Brain pericyte (primary cell): Measurements from ENCODE around the gene KDM2A.
"Not testable (repeated sequence)": the region's sequence is repeated elsewhere in the genome, so short reads cannot be mapped to it uniquely, and the experiment has no call there.

Experiments
- DNase-seq: peaks from one replicate; pipeline ENCODE4 v3.0.0-alpha.2; 2012; ENCODE audit warnings: low read depth, low spot score

KDM2A gene

GRCh38 chr11:67167091-67167490 lies 48.0 kb downstream of the KDM2A start:
- no peak for DNase-seq

GRCh38 chr11:67167719-67168118 lies 48.7 kb downstream of the KDM2A start:
- DNase-seq = no peak

GRCh38 chr11:67168911-67169310 lies 49.8 kb downstream of the KDM2A start:
- not testable (repeated sequence) for DNase-seq

GRCh38 chr11:67174311-67174710 lies 55.2 kb downstream of the KDM2A start:
- no peak for DNase-seq

GRCh38 chr11:67177399-67178281 lies 58.6 kb downstream of the KDM2A start:
- no peak for DNase-seq

GRCh38 chr11:67178421-67178820 lies 59.4 kb downstream of the KDM2A start:
- no peak for DNase-seq

- DNase-seq = no peak
Observed at GRCh38 chr11:67178878-67179277, 59.8 kb downstream of the KDM2A start.

GRCh38 chr11:67179892-67180490 lies 60.9 kb downstream of the KDM2A start:
- no peak for DNase-seq

GRCh38 chr11:67194096-67194495 lies 75.0 kb downstream of the KDM2A start:
- DNase-seq = no peak

- no peak for DNase-seq
Observed at GRCh38 chr11:67195971-67196456, 77.0 kb downstream of the KDM2A start.

GRCh38 chr11:67197606-67198005 lies 78.5 kb downstream of the KDM2A start:
- DNase-seq = no peak

GRCh38 chr11:67198781-67199180 lies 79.7 kb downstream of the KDM2A start:
- DNase-seq = not testable (repeated sequence)

- DNase-seq = no peak
Observed at GRCh38 chr11:67199751-67200150, 80.7 kb downstream of the KDM2A start.

GRCh38 chr11:67202028-67202427 lies 83.0 kb downstream of the KDM2A start:
- no peak for DNase-seq

- DNase-seq = no peak
Observed at GRCh38 chr11:67204822-67205221, 85.8 kb downstream of the KDM2A start.

GRCh38 chr11:67209222-67209621 lies 90.2 kb downstream of the KDM2A start:
- not testable (repeated sequence) for DNase-seq

- DNase-seq = no peak
Observed at GRCh38 chr11:67211656-67212436, 92.8 kb downstream of the KDM2A start.

- no peak for DNase-seq
Observed at GRCh38 chr11:67213178-67213621, 94.1 kb downstream of the KDM2A start.

GRCh38 chr11:67227726-67228125 lies 108.7 kb downstream of the KDM2A start:
- no peak for DNase-seq

- DNase-seq = no peak
Observed at GRCh38 chr11:67230406-67230805, 111.3 kb downstream of the KDM2A start.

- DNase-seq = no peak
Observed at GRCh38 chr11:67230886-67231285, 111.8 kb downstream of the KDM2A start.

GRCh38 chr11:67233584-67234190 lies 114.6 kb downstream of the KDM2A start:
- no peak for DNase-seq
